Measurements from ENCODE around the gene ZNRF3. TPM values are rescaled to one million over a fixed set of nuclear protein-coding genes. Genes with fewer than 3 reads are reported as not detected.

Gene ZNRF3
- total and polyA plus RNA-seq, 2 donors (not counting 1 experiment from before 2014, with no cell fraction given): 0.21 to 0.71 TPM

GRCh38 chr22:29030618-29031226 lies 147.3 kb downstream of the ZNRF3 start:
- POLR2A ChIA-PET: no interaction called here
- peak overlapping the region; percentile 76 for H3K4me2 ChIP-seq (replicated peaks; ENCODE audit: low read depth, low read length, poor library complexity, severe bottlenecking)
- no peaks in the 10 kb centered on the region for H4K20me1 ChIP-seq (ENCODE audit: control insufficient read depth, insufficient read depth, low read length, poor library complexity, severe bottlenecking)
- H3K4me3 ChIP-seq (ENCODE audit: control extremely low read depth in 1 of 5, extremely low read depth in 1 of 5, insufficient read depth in 1 of 5, low read depth in 2 of 5, low read length in 4 of 5): peak overlapping the region in 3 of 5 experiments; percentile 13 to 52 (median 23)
- Mint-ChIP-seq H3K4me1 (peaks cover 8% of the 10 kb centered on the region), H3K27me3 (peaks cover 48% of the 10 kb centered on the region), H3K9me3 (ENCODE audit: insufficient read depth) (no peaks in the 10 kb centered on the region), H3K27ac (no peak overlapping the region), H3K4me3 (peak overlapping the region; percentile 62)
- ATAC-seq (ENCODE audit: low read depth) (no peak), DNase-seq (no peak)
- 1% methylated on average over 31 of the region's 32 CpGs for WGBS (ENCODE audit: insufficient coverage)
- no peaks in the 10 kb centered on the region for H3K36me3 ChIP-seq (replicated peaks in 1 of 2; ENCODE audit: control extremely low read depth in 1 of 2, control insufficient read depth in 1 of 2, extremely low read depth in 1 of 2, insufficient read depth in 2 of 2, low read length in 1 of 2)
- peak overlapping the region; percentile 54 for H2AFZ ChIP-seq (ENCODE audit: insufficient read depth, low read depth, low read length, poor library complexity, severe bottlenecking)
- CTCF ChIA-PET: interaction anchor here (2.1 kb wide), 1 partner anchor 10 kb away, joined by 9 read pairs; no protein-coding TSS in a partner anchor
- peak overlapping the region; percentile 39 for H3K9ac ChIP-seq (ENCODE audit: low read length)
- intact Hi-C loops (cut with micrococcal nuclease): no loop called here
- peaks cover 8 to 17% of the 10 kb centered on the region in 2 donors for H3K4me1 ChIP-seq (ENCODE audit: control insufficient read depth in 2 of 2, insufficient read depth in 2 of 2, low read length in 2 of 2)
- no peak overlapping the region for H3K27ac ChIP-seq (ENCODE audit: low read length in 2 of 2)
- H3K9me3 ChIP-seq (ENCODE audit: control extremely low read depth in 1 of 3, control insufficient read depth in 2 of 3, insufficient read depth in 1 of 3, low read length in 2 of 3): peaks cover 0 to 7% (median 0%) of the 10 kb centered on the region in 3 donors
- peaks cover 0 to 45% (median 24%) of the 10 kb centered on the region in 4 experiments for H3K27me3 ChIP-seq (replicated peaks in 1 of 4; ENCODE audit: control extremely low read depth in 1 of 4, control insufficient read depth in 3 of 4, insufficient read depth in 4 of 4, low read length in 3 of 4)
- no peaks in the 10 kb centered on the region for H3K79me2 ChIP-seq (ENCODE audit: control insufficient read depth, insufficient read depth, low read length)
- TF ChIP-seq EZH2 (IDR thresholded peaks at IDR 0.05; ENCODE audit: borderline replicate concordance, insufficient read depth, low read depth, low read length, poor library complexity, severe bottlenecking) (no peak), CTCF (IDR thresholded peaks at IDR 0.05) (no peak)

- no peak overlapping the region for H3K27ac ChIP-seq (ENCODE audit: low read length in 2 of 2)
- WGBS (ENCODE audit: insufficient coverage): 39% methylated on average over 13 of the region's 18 CpGs
- peaks cover 8 to 17% of the 10 kb centered on the region in 2 donors for H3K4me1 ChIP-seq (ENCODE audit: control insufficient read depth in 2 of 2, insufficient read depth in 2 of 2, low read length in 2 of 2)
- H3K4me1 Mint-ChIP-seq: peaks cover 8% of the 10 kb centered on the region
- intact Hi-C loops (cut with micrococcal nuclease): no loop called here
- H2AFZ ChIP-seq (ENCODE audit: insufficient read depth, low read depth, low read length, poor library complexity, severe bottlenecking): no peak overlapping the region
- no peak overlapping the region for H3K9ac ChIP-seq (ENCODE audit: low read length)
- CTCF ChIA-PET: interaction anchor here (2.1 kb wide), 1 partner anchor 9 kb away, joined by 9 read pairs; no protein-coding TSS in a partner anchor
- H3K4me3 ChIP-seq (ENCODE audit: control extremely low read depth in 1 of 5, extremely low read depth in 1 of 5, insufficient read depth in 1 of 5, low read depth in 2 of 5, low read length in 4 of 5): no peak overlapping the region
- H3K36me3 ChIP-seq (replicated peaks in 1 of 2; ENCODE audit: control extremely low read depth in 1 of 2, control insufficient read depth in 1 of 2, extremely low read depth in 1 of 2, insufficient read depth in 2 of 2, low read length in 1 of 2): no peaks in the 10 kb centered on the region
- POLR2A ChIA-PET: no interaction called here
- peaks cover 0 to 7% (median 0%) of the 10 kb centered on the region in 3 donors for H3K9me3 ChIP-seq (ENCODE audit: control extremely low read depth in 1 of 3, control insufficient read depth in 2 of 3, insufficient read depth in 1 of 3, low read length in 2 of 3)
- H3K4me2 ChIP-seq (replicated peaks; ENCODE audit: low read depth, low read length, poor library complexity, severe bottlenecking): no peak overlapping the region
- no peak for TF ChIP-seq CTCF (IDR thresholded peaks at IDR 0.05)
- TF ChIP-seq EZH2 (IDR thresholded peaks at IDR 0.05; ENCODE audit: borderline replicate concordance, insufficient read depth, low read depth, low read length, poor library complexity, severe bottlenecking): no peak
- no peaks in the 10 kb centered on the region for H3K79me2 ChIP-seq (ENCODE audit: control insufficient read depth, insufficient read depth, low read length)
- ATAC-seq (ENCODE audit: low read depth) (no peak), DNase-seq (no peak)
- H3K27ac Mint-ChIP-seq: no peak overlapping the region
- H4K20me1 ChIP-seq (ENCODE audit: control insufficient read depth, insufficient read depth, low read length, poor library complexity, severe bottlenecking): no peaks in the 10 kb centered on the region
- H3K4me3 Mint-ChIP-seq: no peak overlapping the region
- H3K27me3 Mint-ChIP-seq: peaks cover 48% of the 10 kb centered on the region
- H3K27me3 ChIP-seq (replicated peaks in 1 of 4; ENCODE audit: control extremely low read depth in 1 of 4, control insufficient read depth in 3 of 4, insufficient read depth in 4 of 4, low read length in 3 of 4): peaks cover 0 to 45% (median 24%) of the 10 kb centered on the region in 4 experiments
- H3K9me3 Mint-ChIP-seq (ENCODE audit: insufficient read depth): no peaks in the 10 kb centered on the region
Observed at GRCh38 chr22:29031227-29032011, 148.0 kb downstream of the ZNRF3 start.
